Transverse colon (tissue), 4 donors: ENCODE measurements around the gene DAGLB. TPM values are rescaled to one million over a fixed set of nuclear protein-coding genes. Genes with fewer than 3 reads are reported as not detected.
"Not testable (repeated sequence)": the region's sequence is repeated elsewhere in the genome, so short reads cannot be mapped to it uniquely, and the experiment has no call there.

Experiments
- DNase-seq: peaks from one replicate; pipeline ENCODE4 v3.0.0-alpha.2; 2019
- H3K27ac ChIP-seq, 4 donors: fragments of 200-600 bp; sonication (generic); 2 replicates each; pipeline ENCODE4 v1.5.1; 2016 to 2018; ENCODE audit warnings: inconsistent platforms in 4 of 4
- H3K27me3 ChIP-seq: fragments of 200-600 bp; sonication (generic); 2 replicates; pipeline ENCODE4 v1.5.1; 2017; ENCODE audit warnings: inconsistent platforms
- H3K36me3 ChIP-seq, 4 donors: fragments of 200-600 bp; sonication (generic); 2 replicates each; pipeline ENCODE4 v1.5.1; 2017 to 2019; ENCODE audit warnings: inconsistent platforms in 4 of 4
- H3K4me1 ChIP-seq, 4 donors: fragments of 200-600 bp; sonication (generic); 2 replicates each; pipeline ENCODE4 v1.5.1; 2017 to 2020; ENCODE audit warnings: inconsistent platforms in 4 of 4
- H3K4me3 ChIP-seq, 4 donors: fragments of 200-600 bp; sonication (generic); 1 replicate in 1 of 4; 2 replicates in 3 of 4; pipeline versions ENCODE4 v1.5.1 to v1.6.1; 2017 to 2019; ENCODE audit warnings: inconsistent platforms in 4 of 4
- H3K9me3 ChIP-seq, 2 donors: fragments of 200-600 bp; sonication (generic); 2 replicates each; pipeline ENCODE4 v1.5.1; 2017 to 2019; ENCODE audit warnings: inconsistent platforms in 2 of 2
- CTCF ChIP-seq, 5 experiments: fragments of 200-600 bp in 3 of 5; fragments of 450-650 bp in 2 of 5; sonication (generic) in 3 of 5; IDR thresholded peaks; 1 replicate in 2 of 5; 2 replicates in 3 of 5; pipeline ENCODE4 v1.5.1; 2016 to 2017; ENCODE audit warnings: antibody characterized with exemption in 5 of 5, inconsistent platforms in 3 of 5, mild to moderate bottlenecking in 2 of 5, moderate library complexity in 1 of 5
- EP300 ChIP-seq: sonication (generic); formaldehyde crosslinking; IDR thresholded peaks from one replicate; pipeline ENCODE4 v1.6.1; 2017; ENCODE audit warnings: antibody characterized with exemption, low read depth
- POLR2A ChIP-seq: fragments of 450-650 bp; IDR thresholded peaks from one replicate; pipeline ENCODE4 v1.6.1; 2016; ENCODE audit warnings: antibody characterized with exemption, mild to moderate bottlenecking, moderate library complexity
- POLR2AphosphoS5 ChIP-seq, 3 donors: sonication (generic); formaldehyde crosslinking; IDR thresholded peaks; one replicate each; pipeline ENCODE4 v1.6.1; 2016; ENCODE audit warnings: antibody characterized with exemption in 3 of 3
- WGBS, 2 donors: methylation state at CpG; one replicate each; pipeline ENCODE4 v1.1.5; 2018; ENCODE audit warnings: low coverage in 1 of 2; 5-methylcytosine and 5-hydroxymethylcytosine counted together
- in situ Hi-C, 4 donors: fragments of 200-750 bp; cut with MboI; loops; one replicate each; pipeline versions ENCODE4 v1.15.0 to v1.15.1; 2017; ENCODE audit warnings: low sequenced_read_pairs in 3 of 4, low pct_ligation_motif_present in 1 of 4, low pct_unique_long_range_greater_than_20kb in 1 of 4
- intact Hi-C: fragments of 100-400 bp; cut with DNase I; formaldehyde crosslinking; loops from one replicate; pipeline ENCODE4 v1.15.1; 2023; ENCODE audit warnings: low total_unique reads
- total RNA-seq, 4 donors: library from RNA; depleted of rRNA; stranded (reverse); fragments of >200 nt; gene quantifications; one replicate each; pipeline ENCODE4 v1.1.0, GENCODE V29; 2016

The DAGLB gene
- total RNA-seq, 4 donors from 2014 or later, result 5.2 to 59.1 (median 24.3) TPM

- no peak for DNase-seq
- Histone ChIP-seq H3K9me3 (no peaks in the 10 kb centered on the region), H3K27me3 (no peaks in the 10 kb centered on the region), H3K4me1 (peaks cover 19 to 61% (median 35%) of the 10 kb centered on the region in 4 donors), H3K4me3 (no peak overlapping the region), H3K27ac (peak overlapping the region in 1 of 4 donors; percentile 16), H3K36me3 (peaks cover 0 to 28% (median 7%) of the 10 kb centered on the region in 4 donors)
- intact Hi-C loops, result no loop called here
- in situ Hi-C loops, result no loop called here
- WGBS, 2 donors, result 75% methylated on average over 12 of the region's 12 CpGs; no CpG with 5 or more reads in 1 of the 2 donors
- TF ChIP-seq EP300 (no peak), POLR2AphosphoS5 (IDR thresholded peaks at IDR 0.05) (no peak), CTCF (IDR thresholded peaks at IDR 0.05) (no peak), POLR2A (no peak)
Observed at GRCh38 chr7:6398943-6399342, 48.8 kb downstream of the DAGLB start.

- H3K4me3 ChIP-seq, result not testable (repeated sequence)
- 82 to 86% methylated on average over 5 to 15 of the region's 15 CpGs for WGBS, 2 donors
Observed at GRCh38 chr7:6397759-6398495, 49.8 kb downstream of the DAGLB start.

GRCh38 chr7:6395898-6396595 is 51.7 kb downstream of the DAGLB start:
- Histone ChIP-seq H3K4me3 (no peak overlapping the region), H3K36me3 (peaks cover 0 to 12% (median 4%) of the 10 kb centered on the region in 4 donors), H3K9me3 (no peaks in the 10 kb centered on the region), H3K4me1 (peaks cover 46 to 90% (median 55%) of the 10 kb centered on the region in 4 donors), H3K27ac (peak overlapping the region; percentile 42 to 93 (median 82)), H3K27me3 (no peaks in the 10 kb centered on the region)
- WGBS, 2 donors, result 79 to 80% methylated on average over 11 to 23 of the region's 23 CpGs
- in situ Hi-C loops (no loop called here), intact Hi-C loops (no loop called here)
- TF ChIP-seq POLR2AphosphoS5 (IDR thresholded peaks at IDR 0.05), result no peak
- no peak for TF ChIP-seq POLR2A
- TF ChIP-seq EP300, result no peak
- no peak for TF ChIP-seq CTCF (IDR thresholded peaks at IDR 0.05)
- DNase-seq, result peak; percentile 30

More at GRCh38 chr7:6397759-6398495, 49.8 kb downstream of the DAGLB start:
- intact Hi-C loops, DNase-seq, H3K9me3 ChIP-seq, in situ Hi-C loops, H3K27me3 ChIP-seq, H3K27ac ChIP-seq: not testable (repeated sequence)
- Histone ChIP-seq H3K4me1 (peaks cover 29 to 71% (median 41%) of the 10 kb centered on the region in 4 donors), H3K36me3 (peaks cover 0 to 17% (median 4%) of the 10 kb centered on the region in 4 donors)

GRCh38 chr7:6394114-6394513 is 53.6 kb downstream of the DAGLB start:
- intact Hi-C loops, result no loop called here
- TF ChIP-seq EP300, result no peak

GRCh38 chr7:6393667-6394056 is 54.1 kb downstream of the DAGLB start:
- Histone ChIP-seq H3K4me1 (peaks cover 42 to 89% (median 51%) of the 10 kb centered on the region in 4 donors), H3K4me3 (no peak overlapping the region), H3K9me3 (no peaks in the 10 kb centered on the region), H3K36me3 (peaks cover 0 to 22% (median 3%) of the 10 kb centered on the region in 4 donors), H3K27me3 (no peaks in the 10 kb centered on the region), H3K27ac (peak overlapping the region; percentile 79 to 93 (median 86))
- in situ Hi-C loops, result no loop called here
- DNase-seq, result no peak
- WGBS, 2 donors, result 62% methylated on average over 3 of the region's 3 CpGs; no CpG with 5 or more reads in 1 of the 2 donors
- intact Hi-C loops, result no loop called here
- TF ChIP-seq EP300 (no peak), POLR2A (peak; percentile 41)

More at GRCh38 chr7:6394114-6394513, 53.6 kb downstream of the DAGLB start:
- H3K9me3 ChIP-seq, result no peaks in the 10 kb centered on the region
- DNase-seq, result no peak
- no peaks in the 10 kb centered on the region for H3K27me3 ChIP-seq
- peak overlapping the region; percentile 79 to 93 (median 86) for H3K27ac ChIP-seq
- peaks cover 43 to 93% (median 53%) of the 10 kb centered on the region in 4 donors for H3K4me1 ChIP-seq
- no peak overlapping the region for H3K4me3 ChIP-seq
- peaks cover 0 to 17% (median 1%) of the 10 kb centered on the region in 4 donors for H3K36me3 ChIP-seq
- in situ Hi-C loops, result no loop called here
- 91 to 92% methylated on average over 6 of the region's 6 CpGs for WGBS, 2 donors
